Hepatocyte (in vitro differentiated cells): ENCODE data around the gene DLX5.

Experiments used
- EZH2 ChIP-seq: fragments of 200-600 bp; sonication (generic); IDR thresholded peaks from 2 replicates; pipeline ENCODE4 v1.6.1; 2016; ENCODE audit warnings: antibody characterized with exemption, mild to moderate bottlenecking, borderline replicate concordance
- EZH2phosphoT487 ChIP-seq: fragments of 200-600 bp; sonication (generic); IDR thresholded peaks from one replicate; pipeline ENCODE4 v1.6.1; 2018; ENCODE audit warnings: antibody characterized with exemption, mild to moderate bottlenecking, low read depth, moderate library complexity; ENCODE audit not compliant: unreplicated experiment, severe bottlenecking
- TF ChIP-seq, protein P1 (sequence below): fragments of 200-600 bp; sonication (generic); IDR thresholded peaks from 2 replicates; pipeline ENCODE4 v1.5.1; 2016; ENCODE audit warnings: antibody characterized with exemption, mild to moderate bottlenecking; ENCODE audit not compliant: poor library complexity

GRCh38 chr7:96993094-96993865 lies 31.4 kb downstream of the DLX5 start:
- TF ChIP-seq, protein P1, sequence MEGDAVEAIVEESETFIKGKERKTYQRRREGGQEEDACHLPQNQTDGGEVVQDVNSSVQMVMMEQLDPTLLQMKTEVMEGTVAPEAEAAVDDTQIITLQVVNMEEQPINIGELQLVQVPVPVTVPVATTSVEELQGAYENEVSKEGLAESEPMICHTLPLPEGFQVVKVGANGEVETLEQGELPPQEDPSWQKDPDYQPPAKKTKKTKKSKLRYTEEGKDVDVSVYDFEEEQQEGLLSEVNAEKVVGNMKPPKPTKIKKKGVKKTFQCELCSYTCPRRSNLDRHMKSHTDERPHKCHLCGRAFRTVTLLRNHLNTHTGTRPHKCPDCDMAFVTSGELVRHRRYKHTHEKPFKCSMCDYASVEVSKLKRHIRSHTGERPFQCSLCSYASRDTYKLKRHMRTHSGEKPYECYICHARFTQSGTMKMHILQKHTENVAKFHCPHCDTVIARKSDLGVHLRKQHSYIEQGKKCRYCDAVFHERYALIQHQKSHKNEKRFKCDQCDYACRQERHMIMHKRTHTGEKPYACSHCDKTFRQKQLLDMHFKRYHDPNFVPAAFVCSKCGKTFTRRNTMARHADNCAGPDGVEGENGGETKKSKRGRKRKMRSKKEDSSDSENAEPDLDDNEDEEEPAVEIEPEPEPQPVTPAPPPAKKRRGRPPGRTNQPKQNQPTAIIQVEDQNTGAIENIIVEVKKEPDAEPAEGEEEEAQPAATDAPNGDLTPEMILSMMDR = no peak
- TF ChIP-seq EZH2phosphoT487 (no peak), EZH2 (no peak)
